Trophoblast cell (in vitro differentiated cells and primary cell): ENCODE data around the gene MT1A.

Experiments
- DNase-seq, 2 donors: peaks; one replicate each; pipeline ENCODE4 v3.0.0-alpha.2; 2016
- H2AFZ ChIP-seq: 2 replicates; pipeline ENCODE4 v1.6.1; 2013; ENCODE audit warnings: low read length, moderate library complexity, mild to moderate bottlenecking; ENCODE audit not compliant: insufficient read depth, poor library complexity
- H2AK5ac ChIP-seq: 2 replicates; pipeline ENCODE4 v1.6.1; 2013; ENCODE audit warnings: mild to moderate bottlenecking, low read length
- H2BK120ac ChIP-seq: 2 replicates; pipeline ENCODE4 v1.6.1; 2013; ENCODE audit warnings: low read length, mild to moderate bottlenecking, moderate library complexity; ENCODE audit not compliant: insufficient read depth, poor library complexity
- H2BK12ac ChIP-seq: 2 replicates; pipeline ENCODE4 v1.6.1; 2013; ENCODE audit warnings: mild to moderate bottlenecking, low read length, moderate library complexity
- H2BK5ac ChIP-seq: 2 replicates; pipeline ENCODE4 v1.6.1; 2013; ENCODE audit warnings: low read length, low read depth, moderate library complexity, mild to moderate bottlenecking; ENCODE audit not compliant: poor library complexity
- H3K14ac ChIP-seq: 2 replicates; pipeline ENCODE4 v1.6.1; 2013; ENCODE audit warnings: mild to moderate bottlenecking, low read length
- H3K18ac ChIP-seq: 2 replicates; pipeline ENCODE4 v1.6.1; 2013; ENCODE audit warnings: mild to moderate bottlenecking, low read length
- H3K23ac ChIP-seq: 2 replicates; pipeline ENCODE4 v1.6.1; 2013; ENCODE audit warnings: low read length
- H3K27ac ChIP-seq: 2 replicates; pipeline ENCODE4 v1.5.1; 2013; ENCODE audit warnings: low read depth, mild to moderate bottlenecking, inconsistent platforms, low read length, moderate library complexity
- H3K27me3 ChIP-seq: 2 replicates; pipeline ENCODE4 v1.6.1; 2013; ENCODE audit warnings: inconsistent platforms, mild to moderate bottlenecking, low read length, moderate library complexity; ENCODE audit not compliant: insufficient read depth
- H3K36me3 ChIP-seq, 2 experiments: 1 replicate in 1 of 2; 2 replicates in 1 of 2; pipeline ENCODE4 v1.6.1; 2013; ENCODE audit warnings: low read length in 2 of 2, mild to moderate bottlenecking in 2 of 2, moderate library complexity in 1 of 2; ENCODE audit not compliant: insufficient read depth in 2 of 2, control insufficient read depth in 1 of 2
- H3K4ac ChIP-seq: 2 replicates; pipeline ENCODE4 v1.6.1; 2013; ENCODE audit warnings: low read depth, mild to moderate bottlenecking, low read length, moderate library complexity
- H3K4me1 ChIP-seq, 2 experiments: 1 replicate in 1 of 2; 2 replicates in 1 of 2; pipeline ENCODE4 v1.6.1; 2013; ENCODE audit warnings: low read length in 2 of 2, mild to moderate bottlenecking in 2 of 2, moderate library complexity in 1 of 2; ENCODE audit not compliant: insufficient read depth in 2 of 2, control insufficient read depth in 1 of 2
- H3K4me2 ChIP-seq: 2 replicates; pipeline ENCODE4 v1.6.1; 2013; ENCODE audit warnings: inconsistent platforms, mild to moderate bottlenecking, low read length, moderate library complexity
- H3K4me3 ChIP-seq: 2 replicates; pipeline ENCODE4 v1.5.1; 2013; ENCODE audit warnings: mild to moderate bottlenecking, low read depth, low read length, inconsistent platforms
- H3K79me1 ChIP-seq: one replicate; pipeline ENCODE4 v1.6.1; 2013; ENCODE audit warnings: low read length
- H3K79me2 ChIP-seq: 2 replicates; pipeline ENCODE4 v1.6.1; 2013; ENCODE audit warnings: low read length, mild to moderate bottlenecking; ENCODE audit not compliant: control insufficient read depth, insufficient read depth, poor library complexity
- H3K9ac ChIP-seq: 2 replicates; pipeline ENCODE4 v1.6.1; 2013; ENCODE audit warnings: mild to moderate bottlenecking, low read length
- H3K9me3 ChIP-seq: 2 replicates; pipeline ENCODE4 v1.6.1; 2013; ENCODE audit warnings: low read depth, mild to moderate bottlenecking, control low read depth, inconsistent platforms, low read length; ENCODE audit not compliant: insufficient read depth
- H4K12ac ChIP-seq: 2 replicates; pipeline ENCODE4 v1.6.1; 2013; ENCODE audit warnings: low read depth, mild to moderate bottlenecking, low read length, moderate library complexity
- H4K8ac ChIP-seq: 2 replicates; pipeline ENCODE4 v1.6.1; 2013; ENCODE audit warnings: low read depth, mild to moderate bottlenecking, low read length, moderate library complexity
- H4K91ac ChIP-seq: one replicate; pipeline ENCODE4 v1.6.1; 2013; ENCODE audit warnings: low read depth, mild to moderate bottlenecking, low read length, moderate library complexity
- WGBS: extraction: QIAGEN DNeasy Blood & Tissue Kit; methylation state at CpG from one replicate; pipeline ENCODE4 v1.1.7; 2013; ENCODE audit warnings: missing lambda C conversion rate; ENCODE audit not compliant: insufficient read length, insufficient coverage; ENCODE audit errors: extremely low coverage; 5-methylcytosine and 5-hydroxymethylcytosine counted together

MT1A gene

DNA sequence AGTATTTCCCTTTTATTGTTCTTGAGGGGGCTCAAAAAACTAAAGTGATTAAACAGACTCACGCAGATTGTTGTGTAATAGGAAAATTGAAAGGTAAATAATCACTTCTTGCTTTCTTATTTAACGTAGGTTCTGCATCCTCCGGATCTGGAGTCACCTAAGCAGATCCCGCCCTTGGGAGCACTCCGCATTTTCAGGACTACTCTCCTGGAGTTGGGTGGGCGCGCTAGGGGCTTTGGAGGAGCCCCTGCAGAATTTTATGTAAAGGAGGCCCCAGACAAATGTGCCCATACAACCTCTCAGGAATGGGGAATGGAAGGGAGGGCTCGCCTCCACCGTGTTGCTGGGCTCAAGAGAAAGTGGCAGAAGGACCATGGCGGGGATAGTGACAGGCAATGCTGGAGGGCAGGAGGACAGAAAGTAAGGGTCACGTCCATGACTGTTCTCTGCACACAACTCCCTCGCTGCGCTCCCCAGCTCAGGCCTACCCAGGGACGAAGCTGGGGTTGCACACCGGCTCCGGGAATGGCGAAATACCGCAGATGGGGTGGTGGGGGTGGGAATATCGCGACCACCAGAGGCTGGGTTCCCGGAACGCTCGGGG lies 21.8 kb upstream of the MT1A start:
- no peak for DNase-seq
- H3K14ac ChIP-seq = no peak overlapping the region
- H3K36me3 ChIP-seq = no peaks in the 10 kb centered on the region
- H3K79me1 ChIP-seq = no peaks in the 10 kb centered on the region
- H3K9me3 ChIP-seq = peaks cover 6% of the 10 kb centered on the region
- H3K4me2 ChIP-seq = peak overlapping the region; percentile 32
- no peak overlapping the region for H4K8ac ChIP-seq
- H2AK5ac ChIP-seq = no peak overlapping the region
- H4K12ac ChIP-seq = no peak overlapping the region
- H3K27me3 ChIP-seq = peaks cover 30% of the 10 kb centered on the region
- H3K27ac ChIP-seq = no peak overlapping the region
- no peak overlapping the region for H3K4ac ChIP-seq
- H2AFZ ChIP-seq = no peak overlapping the region
- H3K79me2 ChIP-seq = no peaks in the 10 kb centered on the region
- H3K4me1 ChIP-seq = peaks cover 0 to 3% of the 10 kb centered on the region in 2 experiments
- no CpG with 5 or more reads among the region's 23 CpGs for WGBS
- no peak overlapping the region for H3K4me3 ChIP-seq
- H4K91ac ChIP-seq = no peak overlapping the region
- H3K18ac ChIP-seq = no peak overlapping the region
- no peak overlapping the region for H2BK120ac ChIP-seq
- no peak overlapping the region for H2BK5ac ChIP-seq
- no peak overlapping the region for H2BK12ac ChIP-seq
- H3K9ac ChIP-seq = no peak overlapping the region
- H3K23ac ChIP-seq = no peak overlapping the region

DNA sequence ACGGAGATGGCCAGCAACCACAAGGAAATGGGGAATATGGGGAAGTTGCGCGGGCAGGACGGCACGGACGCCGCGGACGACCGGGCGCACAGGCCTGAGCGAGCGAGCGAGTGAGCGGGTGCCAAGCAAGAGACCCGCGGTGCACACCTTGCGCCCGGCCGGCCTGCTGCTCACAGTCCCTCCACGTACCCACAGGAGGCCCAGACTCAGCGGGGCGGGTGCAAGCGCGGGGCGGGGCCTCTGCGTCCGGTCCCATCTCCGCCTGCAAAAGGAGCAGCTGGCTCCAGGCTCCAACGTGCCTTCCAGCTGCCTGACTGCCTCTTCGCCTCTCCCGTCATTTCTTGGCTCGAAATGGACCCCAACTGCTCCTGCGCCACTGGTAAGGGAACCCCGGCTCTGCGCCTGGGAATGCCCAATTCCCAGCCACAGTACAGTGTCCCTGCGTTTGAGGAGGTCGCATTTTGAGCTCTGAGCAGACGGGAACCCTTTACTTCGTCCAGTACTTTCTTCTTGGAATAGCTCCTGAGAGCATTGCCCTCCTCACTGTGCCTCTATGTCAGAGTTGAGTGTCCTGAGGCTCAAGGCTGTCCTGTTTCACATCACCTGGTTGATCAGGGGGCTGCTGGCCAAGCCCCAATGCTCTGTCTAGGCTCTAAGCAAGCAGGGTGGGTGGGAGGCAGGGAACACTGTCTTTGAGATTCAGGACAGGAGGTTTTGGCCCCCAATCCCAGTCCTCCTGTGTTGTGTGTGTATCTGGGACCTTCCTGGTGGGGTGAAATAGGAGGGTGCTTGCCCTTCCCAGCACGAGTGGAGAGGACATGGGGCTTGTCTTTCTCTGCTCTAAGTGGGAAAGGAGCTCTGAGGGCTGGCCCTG lies 21.0 kb upstream of the MT1A start:
- Histone ChIP-seq H3K23ac (no peak overlapping the region), H3K4me2 (peak overlapping the region; percentile 32), H4K91ac (no peak overlapping the region), H2BK120ac (no peak overlapping the region), H2AFZ (no peak overlapping the region), H3K79me2 (no peaks in the 10 kb centered on the region), H3K27ac (no peak overlapping the region), H3K79me1 (no peaks in the 10 kb centered on the region), H3K4me3 (no peak overlapping the region), H3K36me3 (no peaks in the 10 kb centered on the region), H3K14ac (no peak overlapping the region), H3K27me3 (peaks cover 30% of the 10 kb centered on the region), H2BK12ac (no peak overlapping the region), H3K9ac (no peak overlapping the region), H2AK5ac (no peak overlapping the region), H3K4ac (no peak overlapping the region), H3K9me3 (peaks cover 6% of the 10 kb centered on the region), H4K8ac (no peak overlapping the region), H2BK5ac (no peak overlapping the region), H3K18ac (no peak overlapping the region), H3K4me1 (peaks cover 0 to 3% of the 10 kb centered on the region in 2 experiments), H4K12ac (no peak overlapping the region)
- DNase-seq = peak; percentile 38 to 60
- WGBS = no CpG with 5 or more reads among the region's 41 CpGs

DNA sequence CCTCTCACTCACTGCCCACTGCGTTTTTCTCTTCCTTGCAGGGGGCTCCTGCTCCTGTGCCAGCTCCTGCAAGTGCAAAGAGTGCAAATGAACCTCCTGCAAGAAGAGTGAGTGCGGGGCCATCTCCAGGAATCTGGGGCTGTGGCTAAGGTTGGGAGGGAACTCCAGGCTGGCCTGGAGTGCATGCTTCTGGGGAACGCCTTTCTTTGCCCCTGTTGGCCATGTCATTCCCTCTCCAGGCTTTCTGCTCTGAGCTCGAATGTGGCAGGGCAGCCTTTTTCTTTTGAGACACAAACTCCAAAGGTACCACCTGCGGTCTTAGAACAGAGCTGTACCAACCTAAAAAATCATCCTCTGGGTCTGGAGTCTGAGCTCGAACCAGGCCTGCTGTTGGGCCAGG lies 20.3 kb upstream of the MT1A start:
- WGBS = no CpG with 5 or more reads among the region's 6 CpGs
- DNase-seq = no peak

DNA sequence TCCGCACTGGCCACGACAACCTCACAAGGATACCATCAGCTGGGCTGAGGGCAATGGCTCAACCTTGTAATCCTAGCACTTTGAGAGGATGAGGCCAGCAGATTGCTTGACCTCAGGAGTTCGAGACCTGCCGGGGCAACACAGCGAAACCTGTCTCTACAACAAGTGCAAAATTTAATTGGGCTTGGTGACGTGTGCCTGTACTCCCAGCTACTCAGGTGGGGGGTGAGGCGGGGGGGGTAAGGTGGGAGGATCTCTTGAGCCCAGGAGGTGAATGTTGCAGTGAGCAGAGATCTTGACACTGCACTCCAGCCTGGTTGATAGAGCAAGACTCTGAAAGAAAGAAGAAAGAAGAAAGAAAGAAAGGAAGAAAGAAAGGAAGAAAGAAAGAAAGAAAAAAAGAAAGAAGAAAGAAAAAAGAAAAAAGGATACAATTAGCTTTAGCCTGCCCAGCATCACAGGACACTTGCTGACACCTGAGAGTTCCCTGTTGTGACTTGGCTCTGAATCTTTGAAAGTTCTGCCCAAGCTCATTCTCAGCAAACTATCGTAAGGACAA lies 18.0 kb upstream of the MT1A start:
- no peak overlapping the region for H2BK120ac ChIP-seq
- H3K27me3 ChIP-seq = peaks cover 37% of the 10 kb centered on the region
- no peak overlapping the region for H3K4me2 ChIP-seq
- peak overlapping the region; percentile 38 for H3K9ac ChIP-seq
- no peak overlapping the region for H3K14ac ChIP-seq
- no peaks in the 10 kb centered on the region for H3K79me2 ChIP-seq
- H3K27ac ChIP-seq = no peak overlapping the region
- peaks cover 12% of the 10 kb centered on the region for H3K9me3 ChIP-seq
- H3K36me3 ChIP-seq = no peaks in the 10 kb centered on the region
- H2BK5ac ChIP-seq = no peak overlapping the region
- H4K12ac ChIP-seq = no peak overlapping the region
- no peak overlapping the region for H3K18ac ChIP-seq
- no peak overlapping the region for H3K23ac ChIP-seq
- H3K4ac ChIP-seq = no peak overlapping the region
- no peak for DNase-seq
- H3K4me1 ChIP-seq = peaks cover 4 to 9% of the 10 kb centered on the region in 2 experiments
- H2BK12ac ChIP-seq = no peak overlapping the region
- no peak overlapping the region for H4K8ac ChIP-seq
- no peak overlapping the region for H2AK5ac ChIP-seq
- WGBS = no CpG with 5 or more reads among the region's 8 CpGs
- no peaks in the 10 kb centered on the region for H3K79me1 ChIP-seq
- H2AFZ ChIP-seq = no peak overlapping the region
- no peak overlapping the region for H4K91ac ChIP-seq
- H3K4me3 ChIP-seq = no peak overlapping the region

More for the DNA sequence above, 20.3 kb upstream of the MT1A start:
- Histone ChIP-seq H3K9me3 (peaks cover 6% of the 10 kb centered on the region), H2BK5ac (no peak overlapping the region), H3K27ac (no peak overlapping the region), H3K27me3 (peaks cover 30% of the 10 kb centered on the region), H4K8ac (no peak overlapping the region), H3K14ac (no peak overlapping the region), H2BK12ac (no peak overlapping the region), H3K79me2 (no peaks in the 10 kb centered on the region), H3K79me1 (no peaks in the 10 kb centered on the region), H2AFZ (no peak overlapping the region), H3K36me3 (no peaks in the 10 kb centered on the region), H3K4me3 (no peak overlapping the region), H4K12ac (no peak overlapping the region), H3K23ac (no peak overlapping the region), H3K4me2 (no peak overlapping the region), H2AK5ac (no peak overlapping the region), H3K18ac (no peak overlapping the region), H3K4ac (no peak overlapping the region), H2BK120ac (no peak overlapping the region), H3K4me1 (peaks cover 0 to 3% of the 10 kb centered on the region in 2 experiments), H3K9ac (no peak overlapping the region), H4K91ac (no peak overlapping the region)
